Hair follicle dermal papilla cell (primary cell): ENCODE measurements around the gene TMCO4. TPM values are rescaled to one million over a fixed set of nuclear protein-coding genes. Genes with fewer than 3 reads are reported as not detected.

Experiments used
- total RNA-seq: library from RNA; depleted of rRNA; stranded (reverse); fragments of >200 nt; gene quantifications from 2 replicates; pipeline ENCODE4 v1.2.3, GENCODE V29; 2012

TMCO4 gene
- total RNA-seq: 28.3 and 30.7 TPM in 2 replicates

DNA sequence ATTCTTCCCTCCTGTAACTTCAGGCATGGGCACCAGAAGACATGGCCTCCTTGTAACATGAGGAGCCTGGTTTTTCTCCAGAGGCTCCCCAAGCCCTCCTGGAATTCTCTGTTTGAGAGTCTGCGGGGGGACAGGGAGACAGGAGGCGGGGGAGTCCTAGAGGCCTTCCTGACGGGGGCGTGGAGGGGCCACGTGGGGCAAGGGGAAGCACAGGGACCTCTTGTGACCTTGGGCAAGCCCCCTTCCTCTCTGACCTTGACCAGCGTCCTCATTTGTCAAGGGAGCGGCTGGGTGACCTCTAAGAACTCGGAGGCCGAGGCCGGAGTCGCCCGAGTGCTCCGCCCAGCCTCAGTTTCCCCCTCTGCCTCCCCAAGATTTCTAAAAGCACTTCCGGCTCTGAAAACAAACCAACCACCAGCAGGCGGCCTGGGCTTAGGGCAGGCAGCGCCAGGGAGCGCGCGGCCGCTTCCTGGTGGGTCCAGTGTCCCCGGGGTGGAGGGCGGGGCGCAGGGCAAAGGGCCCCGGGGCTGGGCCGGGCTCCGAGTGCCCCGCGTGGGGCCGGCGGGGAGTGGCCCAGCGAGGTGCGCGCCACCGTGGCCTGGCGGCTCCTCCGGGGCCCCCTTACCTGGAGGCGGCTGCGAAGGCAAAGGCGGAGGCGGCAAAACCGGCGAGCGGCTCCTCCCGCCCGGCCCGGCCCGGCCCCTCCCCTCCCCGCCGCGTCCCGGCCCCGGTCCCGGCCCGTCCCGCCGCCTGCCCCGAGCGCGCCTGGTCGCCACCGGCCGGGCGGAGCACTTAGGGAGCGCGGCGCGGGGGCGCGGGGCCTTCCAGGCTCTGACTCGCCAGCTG lies at the start of gene TMCO4:
Gene TMCO4, minus strand, starts transcription at position 687 of the 846 bp plus-strand sequence. CDS start 19,158 bp downstream, outside the sequence.

DNA sequence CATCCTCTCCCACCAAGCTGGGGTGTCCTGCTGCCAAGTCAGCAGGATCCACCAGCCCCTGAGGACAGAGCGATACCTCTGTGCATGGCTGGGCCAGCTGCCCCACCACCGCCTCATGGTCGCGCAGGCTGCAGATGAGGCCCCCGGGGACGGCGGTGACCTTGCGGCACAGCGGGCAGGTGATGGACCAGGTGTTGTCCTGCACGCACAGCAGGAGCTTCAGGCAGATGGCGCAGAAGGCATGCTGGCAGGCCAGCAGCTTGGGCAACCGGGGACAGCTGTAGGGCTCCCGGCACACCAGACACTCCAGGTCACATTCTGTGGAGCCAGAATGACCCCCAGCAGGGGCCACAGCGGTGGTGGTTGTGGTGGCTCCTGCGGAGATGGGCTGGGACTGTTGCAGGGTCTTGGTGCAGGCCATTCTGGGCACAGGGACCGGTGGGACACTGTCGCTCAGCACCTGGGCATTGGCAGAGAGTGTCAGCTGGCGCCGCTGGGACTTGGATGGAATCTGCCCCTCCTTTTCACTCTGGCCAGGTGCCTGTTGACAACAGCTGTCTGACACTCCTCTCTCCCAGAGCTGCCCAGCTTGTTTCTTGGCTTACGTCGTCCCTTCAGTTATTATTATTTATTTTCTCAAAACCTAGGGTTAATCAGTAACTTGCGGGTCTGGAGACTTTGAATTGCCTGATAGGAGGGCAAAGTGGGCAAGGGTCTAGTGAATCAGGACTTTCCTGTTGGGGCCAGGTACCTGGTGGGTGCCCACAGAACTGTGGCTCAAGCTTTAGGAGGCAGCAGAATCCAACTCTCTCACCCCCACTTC lies 15.2 kb upstream of the TMCO4 start, which contains the start of gene RNF186:
Gene RNF186, minus strand, starts transcription at position 603 of the 823 bp plus-strand sequence. Its CDS starts 182 bp downstream, at position 421.

DNA sequence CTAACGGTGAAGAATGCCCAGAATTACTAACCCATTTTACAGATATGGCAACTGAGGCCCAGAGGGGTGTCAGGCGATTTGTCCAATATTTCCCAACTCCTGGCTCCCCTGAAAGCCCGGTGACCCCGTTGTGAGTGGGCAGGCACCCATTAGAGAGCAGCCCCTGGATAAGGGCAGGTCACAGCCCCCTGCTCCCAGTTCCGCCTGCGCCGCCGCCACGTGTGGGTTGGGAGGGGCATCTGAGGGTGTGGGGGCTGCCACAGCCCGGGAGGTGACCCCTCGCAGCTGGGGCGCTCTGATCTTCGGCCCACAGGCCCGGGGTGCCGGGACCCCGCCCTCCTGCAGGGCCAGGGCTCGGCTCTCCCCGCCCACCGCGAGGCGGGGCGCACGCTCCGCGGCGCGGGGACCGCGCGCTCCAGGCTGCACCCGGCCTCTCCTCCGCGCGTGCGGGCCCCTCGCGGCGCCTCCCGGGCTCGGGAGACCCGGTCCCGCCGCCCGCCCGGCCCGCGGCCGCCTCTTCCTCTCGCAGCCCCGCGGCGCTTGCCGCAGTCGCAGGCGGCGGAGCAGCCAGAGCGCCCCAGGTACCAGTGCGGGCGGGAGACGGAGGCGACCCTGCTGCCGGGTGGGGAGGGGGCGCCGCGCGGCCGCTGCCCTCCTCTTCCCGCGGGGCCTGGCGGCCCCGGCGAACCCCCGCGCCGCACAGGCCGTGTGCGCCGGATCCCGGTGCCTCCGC lies 135.1 kb downstream of the TMCO4 start, which contains the start of gene HTR6:
Gene HTR6, plus strand, starts transcription at position 423 of the 733 bp plus-strand sequence. CDS start 879 bp downstream, outside the sequence.

DNA sequence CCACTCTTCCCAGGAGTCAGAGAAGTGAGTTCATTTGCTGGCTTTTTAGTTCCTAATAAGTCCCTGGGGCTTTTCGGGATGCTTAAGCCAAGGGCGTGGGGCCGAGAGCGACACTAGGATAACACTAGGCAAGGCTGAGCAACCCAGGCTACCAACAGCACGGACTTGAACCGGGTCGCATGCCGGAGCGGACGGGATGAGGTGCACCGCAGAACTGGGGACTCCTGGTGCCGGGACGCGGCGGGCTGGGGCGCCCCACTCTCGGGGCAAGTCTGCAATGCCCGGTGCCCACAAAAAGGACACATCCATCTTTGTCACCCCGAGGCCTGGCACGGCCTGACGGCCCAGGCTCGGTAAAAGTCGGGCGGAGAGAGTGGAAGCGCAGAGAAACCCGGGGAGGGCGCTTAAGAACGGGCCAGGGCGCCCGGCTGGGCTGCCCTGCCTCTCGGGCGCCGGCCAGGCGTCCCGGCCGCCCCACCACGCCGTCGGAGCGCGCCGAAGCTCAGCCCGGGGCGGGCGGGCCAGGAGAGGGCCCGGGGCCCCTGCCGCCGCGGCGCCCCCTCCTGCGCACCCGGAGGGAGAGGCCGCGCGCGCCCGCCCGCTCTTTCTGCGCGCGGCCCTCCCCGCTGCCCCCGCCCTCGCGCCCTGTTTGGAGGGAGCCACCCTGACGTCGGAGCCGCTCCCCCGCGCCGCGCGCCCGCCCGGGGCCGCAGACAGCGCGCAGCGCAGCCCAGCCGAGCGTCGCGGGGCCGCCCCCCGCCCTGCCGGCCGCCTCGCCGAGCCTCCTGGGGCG lies 155.9 kb downstream of the TMCO4 start, which contains the start of gene NBL1:
Gene NBL1, plus strand, starts transcription at position 710 of the 793 bp plus-strand sequence. CDS start 10,720 bp downstream, outside the sequence.

Other genes starting within 250 kb of the TMCO4 start
- 70.7 and 105 TPM in 2 replicates for gene NBL1, start 155.6 kb downstream of the TMCO4 start, total RNA-seq
- gene HTR6, start 135.0 kb downstream of the TMCO4 start, total RNA-seq: 0.12 TPM in 1 of 2 replicates, not detected in the other
- gene RNF186, start 15.4 kb upstream of the TMCO4 start, total RNA-seq: not detected in 2 replicates
- gene OTUD3, start 82.5 kb upstream of the TMCO4 start, total RNA-seq: 3.2 and 4.9 TPM in 2 replicates
- gene PLA2G2E, start 123.7 kb upstream of the TMCO4 start, total RNA-seq: not detected in 2 replicates
- not detected in 2 replicates for gene PLA2G2A, start 179.7 kb upstream of the TMCO4 start, total RNA-seq